Cortex of kidney (tissue), 1 donor: ENCODE measurements around the gene CLECL1.
"Not testable (repeated sequence)": the region's sequence is repeated elsewhere in the genome, so short reads cannot be mapped to it uniquely, and the experiment has no call there.

Experiments
- DNase-seq: peaks from one replicate; lab custom pipeline; 2025; lab: John Stamatoyannopoulos, UW

Gene CLECL1

DNA sequence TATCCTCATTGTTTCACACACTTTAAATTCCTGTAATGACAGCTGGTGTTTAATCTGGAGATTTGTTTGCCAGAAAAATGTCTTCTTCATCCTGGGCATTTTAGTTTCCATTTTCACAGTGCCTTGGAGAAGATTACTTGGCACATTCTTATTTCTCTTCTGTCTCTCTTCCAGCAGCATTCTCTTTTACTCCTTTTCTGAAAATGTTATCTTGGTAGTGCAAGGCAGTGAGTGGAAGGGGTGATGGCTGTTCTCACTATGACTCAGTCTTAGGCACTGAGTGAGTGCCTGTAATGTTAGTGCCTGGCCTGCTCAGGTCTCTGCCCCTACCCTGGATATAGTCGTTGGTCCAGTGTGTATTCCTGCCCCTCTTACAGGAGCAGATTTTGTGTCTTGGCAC, 13.1 kb downstream of the CLECL1 start:
- DNase-seq = no peak

DNA sequence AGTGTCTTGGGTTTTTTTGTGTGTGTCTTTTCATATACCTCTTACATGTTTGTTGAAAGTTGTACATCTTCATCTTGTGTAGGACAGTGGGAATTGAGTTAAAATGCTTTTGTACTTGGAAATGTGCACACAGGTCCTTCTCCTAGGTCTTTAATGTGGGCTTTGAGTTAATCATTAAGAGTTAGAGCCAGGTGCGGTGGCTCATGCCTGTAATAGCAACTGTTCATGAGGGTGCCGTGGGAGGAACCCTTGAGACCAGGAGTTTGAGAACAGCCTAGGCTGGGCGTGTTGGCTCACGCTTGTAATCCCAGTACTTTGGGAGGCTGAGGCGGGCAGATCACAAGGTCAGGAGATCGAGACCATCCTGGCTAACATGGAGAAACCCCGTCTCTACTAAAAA, 13.9 kb downstream of the CLECL1 start:
- no peak for DNase-seq

DNA sequence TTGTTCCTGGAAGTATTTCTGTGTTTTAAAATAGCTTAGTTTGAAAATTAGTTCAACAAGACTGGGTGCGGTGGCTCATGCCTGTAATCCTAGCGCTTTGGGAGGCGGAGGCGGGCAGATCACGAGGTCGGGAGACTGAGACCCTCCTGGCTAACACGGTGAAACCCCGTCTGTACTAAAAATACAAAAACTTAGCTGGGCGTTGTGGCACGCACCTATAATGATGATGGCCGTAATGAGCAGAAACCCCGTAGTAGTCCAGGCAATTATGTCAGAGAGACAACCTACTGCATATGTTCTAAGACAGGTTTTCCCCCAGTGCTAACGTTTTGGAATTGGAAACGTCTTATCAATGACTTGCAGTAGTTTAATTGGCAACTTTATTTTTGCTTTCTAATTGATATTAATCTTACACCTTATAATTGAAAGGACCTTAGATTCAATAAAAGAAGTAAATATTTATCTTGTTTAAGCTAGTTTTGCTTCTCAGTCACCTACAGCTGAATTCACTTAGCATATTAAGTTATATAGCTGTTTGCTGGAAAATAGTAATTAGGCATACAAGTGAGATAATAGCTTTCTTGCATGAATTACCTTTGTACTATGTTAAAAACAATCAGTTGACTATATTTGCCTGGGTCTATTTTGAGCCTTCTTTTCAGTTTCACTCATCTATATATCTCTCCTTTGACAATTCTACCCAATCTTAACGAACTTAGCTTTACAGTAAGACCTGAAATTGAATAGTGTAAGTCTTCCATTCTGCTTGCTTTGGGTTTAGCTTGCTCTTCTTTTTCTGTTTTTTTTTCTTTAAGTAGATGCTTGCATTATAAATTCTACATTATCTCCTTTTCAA, 15.6 kb downstream of the CLECL1 start:
- no peak for DNase-seq

DNA sequence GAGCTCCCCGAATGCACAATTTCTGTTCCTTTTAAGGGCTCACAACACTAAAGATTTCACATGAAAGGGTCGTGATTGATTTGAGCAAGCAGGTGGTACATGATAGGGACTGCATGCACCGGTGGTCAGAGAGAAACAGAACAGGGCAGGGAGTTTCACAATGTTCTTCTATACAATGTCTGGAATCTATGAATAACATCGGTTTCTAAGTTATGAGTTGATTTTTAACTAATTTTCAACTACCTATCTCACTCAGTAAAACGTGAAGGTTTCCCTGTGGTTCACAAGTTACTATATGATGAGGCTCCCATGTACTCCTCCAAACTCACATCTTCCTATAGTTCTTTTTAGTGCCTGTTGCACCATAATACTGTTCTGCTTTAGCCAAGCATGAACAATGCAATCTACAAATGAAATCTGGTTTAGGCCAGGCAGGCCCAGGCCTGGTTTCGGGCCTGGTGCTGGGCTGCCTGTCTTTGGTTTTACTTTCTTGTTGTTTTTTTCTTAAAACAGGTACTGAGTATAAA, 19.8 kb downstream of the CLECL1 start:
- DNase-seq = not testable (repeated sequence)

DNA sequence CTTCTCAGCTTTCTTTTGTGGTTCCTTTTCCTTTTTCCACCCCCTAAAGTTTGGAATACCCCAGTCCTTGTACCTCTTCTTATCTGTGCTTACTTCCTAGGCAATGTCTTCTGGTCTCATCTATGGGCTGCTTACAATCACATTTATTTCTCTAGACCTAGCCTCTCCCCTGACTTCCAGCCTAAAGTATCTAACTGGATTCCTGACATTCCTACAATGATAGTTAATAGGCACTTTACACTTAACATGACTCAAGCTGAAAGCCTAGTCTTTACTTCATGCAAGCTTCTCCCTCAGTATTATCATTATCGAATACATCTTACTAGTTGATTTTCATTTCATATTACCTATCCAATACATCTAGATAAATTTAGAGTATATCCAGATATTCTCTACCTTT, 21.2 kb downstream of the CLECL1 start:
- no peak for DNase-seq

DNA sequence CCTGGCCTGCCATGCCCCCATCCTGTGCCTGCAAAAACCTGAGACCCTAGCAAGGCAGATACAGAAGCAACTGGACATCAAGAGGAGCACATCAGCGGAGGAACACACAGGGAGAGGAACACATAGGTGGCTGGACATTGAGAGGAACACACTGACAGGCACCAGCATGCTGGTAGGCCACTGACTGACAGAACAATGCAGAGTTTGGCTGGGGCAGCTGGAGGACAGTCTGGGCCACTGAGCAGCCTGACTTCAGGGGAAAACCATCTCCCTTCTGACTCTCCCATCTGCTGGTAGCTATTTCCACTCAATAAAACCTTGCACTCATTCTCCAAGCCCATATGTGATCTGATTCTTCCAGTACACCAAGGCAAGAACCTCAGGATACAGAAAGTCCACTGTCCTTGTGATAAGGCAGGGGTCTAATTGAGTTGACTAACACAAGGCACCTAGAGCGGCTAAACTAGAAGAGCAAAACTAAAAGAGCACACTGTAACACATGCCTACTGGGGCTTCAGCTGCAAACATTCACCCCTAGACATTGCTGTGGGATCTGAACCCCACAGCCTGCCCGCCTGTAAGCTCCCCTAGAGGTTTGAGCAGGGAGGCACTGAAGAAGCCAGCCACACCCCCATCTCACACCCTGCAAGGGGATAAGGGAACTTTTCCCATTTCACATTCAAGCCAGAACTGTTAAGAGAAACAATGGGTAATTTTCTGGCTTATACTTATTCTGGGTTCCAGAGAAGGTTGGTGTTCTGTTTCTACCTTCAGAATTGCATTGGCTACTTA, 22.1 kb downstream of the CLECL1 start:
- DNase-seq = no peak

DNA sequence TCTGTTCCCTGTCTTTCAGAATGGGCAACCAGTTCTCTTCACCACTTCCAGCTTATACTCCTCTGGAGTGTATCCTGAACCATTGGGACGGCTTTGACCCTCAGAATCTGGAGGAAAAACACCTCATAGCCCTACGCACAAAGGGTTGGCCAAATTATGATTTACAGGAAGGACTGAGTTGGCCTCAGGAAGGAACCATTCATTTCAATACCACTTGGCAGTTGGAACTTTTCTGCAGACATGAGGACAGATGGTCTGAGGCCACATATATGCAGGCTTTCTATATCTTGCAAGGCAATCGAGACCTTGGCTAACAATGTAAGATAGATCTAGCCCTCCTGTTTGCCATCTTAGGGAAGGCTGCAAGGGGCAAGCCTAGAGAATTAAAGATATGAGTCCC, 24.0 kb downstream of the CLECL1 start:
- DNase-seq = no peak

DNA sequence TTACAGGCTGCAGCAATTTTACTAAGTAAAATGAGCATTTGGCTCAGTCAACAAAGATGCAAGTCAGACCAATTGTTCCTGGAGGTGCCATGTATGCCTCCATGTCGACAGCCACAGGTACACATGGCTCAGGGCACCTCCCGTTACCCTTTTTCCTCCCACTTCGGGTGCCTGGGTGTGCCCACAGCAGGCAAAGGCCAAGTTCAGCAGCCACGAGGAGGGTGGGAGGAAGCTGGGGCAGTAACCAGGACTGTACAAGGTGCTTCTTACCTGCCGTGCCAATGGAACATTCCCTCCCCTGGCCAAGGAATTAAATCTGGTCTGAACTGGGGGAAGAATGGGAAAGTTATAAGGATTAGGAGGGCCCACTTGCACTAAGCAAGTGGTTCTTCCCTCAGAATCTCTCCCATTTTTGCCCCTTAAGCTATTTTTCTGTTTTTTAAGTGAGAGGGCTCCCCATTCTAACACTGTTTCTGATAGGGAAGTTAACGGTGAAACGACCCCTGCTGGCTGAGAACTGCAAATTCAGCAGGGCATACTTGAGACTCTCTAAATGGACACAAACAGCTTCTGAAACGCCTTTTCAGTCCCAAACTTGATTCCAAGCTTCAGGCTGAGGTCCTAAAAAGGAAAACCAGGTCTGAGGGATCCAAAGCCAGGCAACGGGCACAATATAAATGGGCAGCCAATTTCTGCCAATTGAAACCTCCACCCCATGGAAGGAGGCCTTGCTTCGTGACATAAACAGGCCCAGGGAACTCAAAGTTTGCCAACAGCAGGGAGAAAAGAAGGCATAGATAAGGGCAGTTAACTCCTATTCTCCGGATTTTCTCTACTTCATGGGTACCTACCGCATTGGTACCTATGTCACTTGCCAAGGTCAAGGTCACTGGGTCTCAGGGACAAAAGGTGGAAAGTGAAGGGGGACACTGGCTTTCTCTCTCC, 24.8 kb downstream of the CLECL1 start:
- no peak for DNase-seq

DNA sequence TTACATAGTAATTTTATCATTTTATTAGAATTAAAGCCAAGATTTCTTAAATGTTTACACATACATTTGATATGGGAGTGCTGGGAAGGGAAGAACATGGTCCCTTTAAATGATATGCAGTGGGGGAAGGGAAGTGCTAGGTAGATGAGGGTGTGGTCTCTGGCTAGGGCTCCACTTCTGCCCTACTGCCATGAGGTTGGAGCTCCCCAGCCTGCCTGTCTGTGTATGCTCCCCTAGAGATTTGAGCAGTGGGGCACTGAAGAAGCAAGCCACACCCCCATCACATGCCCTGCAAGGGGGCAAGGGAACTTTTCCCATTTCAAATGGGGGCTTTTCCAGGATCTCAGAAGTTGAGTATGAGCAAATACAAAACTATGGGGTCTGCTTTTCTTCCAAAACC, 25.5 kb downstream of the CLECL1 start:
- DNase-seq = no peak

DNA sequence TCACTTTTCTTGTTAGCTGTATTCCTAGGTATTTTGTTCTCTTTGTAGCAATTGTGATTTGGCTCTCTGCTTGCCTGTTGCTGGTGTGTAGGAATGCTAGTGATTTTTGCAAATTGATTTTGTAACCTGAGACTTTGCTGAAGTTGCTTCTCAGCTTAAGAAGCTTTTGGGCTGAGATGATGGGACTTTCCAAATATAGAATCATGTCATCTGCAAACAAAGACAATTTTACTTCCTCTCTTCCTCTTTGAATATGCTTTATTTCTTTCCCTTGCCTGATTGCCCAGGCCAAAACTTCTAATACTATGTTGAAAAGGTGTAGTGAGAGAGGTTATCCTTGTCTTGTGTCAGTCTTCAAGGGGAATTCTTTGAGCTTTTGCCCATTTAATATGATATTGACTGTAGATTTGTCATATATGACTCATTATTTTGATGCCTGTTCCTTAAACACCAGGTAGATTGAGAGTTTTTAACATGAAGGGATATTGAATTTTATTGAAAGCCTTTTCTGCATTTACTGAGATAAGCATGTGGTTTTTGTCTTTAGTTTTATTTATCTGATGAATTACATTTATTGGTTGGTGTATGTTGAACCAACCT, 26.7 kb downstream of the CLECL1 start:
- no peak for DNase-seq

DNA sequence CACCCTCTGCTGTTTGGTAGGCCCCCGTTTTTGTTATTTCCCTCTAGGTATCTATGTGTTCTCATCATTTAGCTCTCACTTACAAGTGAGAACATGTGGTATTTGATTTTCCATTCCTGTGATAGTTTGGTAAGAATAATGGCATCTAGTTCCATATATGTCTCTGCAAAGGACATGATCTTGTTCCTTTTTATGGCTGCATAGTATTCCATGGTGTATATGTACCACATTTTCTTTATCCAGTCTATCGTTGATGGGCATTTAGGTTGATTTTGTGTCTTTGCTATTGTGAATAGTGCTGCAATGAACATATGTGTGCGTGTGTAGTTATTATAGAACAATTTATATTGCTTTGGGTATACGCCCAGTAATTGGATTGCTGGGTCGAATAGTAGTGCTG, 28.3 kb downstream of the CLECL1 start:
- not testable (repeated sequence) for DNase-seq

DNA sequence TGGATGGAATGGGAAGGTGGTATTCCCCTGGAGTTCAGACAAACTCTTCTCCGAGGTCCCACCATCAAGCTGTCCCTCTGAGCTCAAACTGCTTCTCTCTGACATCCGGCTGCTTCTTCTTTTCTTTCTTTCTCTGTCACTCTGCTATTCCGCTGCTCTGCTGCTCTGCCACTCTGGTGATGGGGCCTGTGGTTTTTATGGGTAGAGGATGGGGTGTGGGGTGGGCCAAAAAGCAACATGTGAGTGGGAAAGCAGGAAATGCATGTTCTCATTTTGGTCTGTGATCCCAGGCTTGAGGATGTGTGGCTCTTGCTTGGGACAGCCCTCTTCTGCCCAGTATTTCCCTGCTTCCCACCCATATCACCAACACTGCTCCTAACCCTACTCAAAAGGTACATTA, 30.6 kb downstream of the CLECL1 start:
- DNase-seq = no peak

DNA sequence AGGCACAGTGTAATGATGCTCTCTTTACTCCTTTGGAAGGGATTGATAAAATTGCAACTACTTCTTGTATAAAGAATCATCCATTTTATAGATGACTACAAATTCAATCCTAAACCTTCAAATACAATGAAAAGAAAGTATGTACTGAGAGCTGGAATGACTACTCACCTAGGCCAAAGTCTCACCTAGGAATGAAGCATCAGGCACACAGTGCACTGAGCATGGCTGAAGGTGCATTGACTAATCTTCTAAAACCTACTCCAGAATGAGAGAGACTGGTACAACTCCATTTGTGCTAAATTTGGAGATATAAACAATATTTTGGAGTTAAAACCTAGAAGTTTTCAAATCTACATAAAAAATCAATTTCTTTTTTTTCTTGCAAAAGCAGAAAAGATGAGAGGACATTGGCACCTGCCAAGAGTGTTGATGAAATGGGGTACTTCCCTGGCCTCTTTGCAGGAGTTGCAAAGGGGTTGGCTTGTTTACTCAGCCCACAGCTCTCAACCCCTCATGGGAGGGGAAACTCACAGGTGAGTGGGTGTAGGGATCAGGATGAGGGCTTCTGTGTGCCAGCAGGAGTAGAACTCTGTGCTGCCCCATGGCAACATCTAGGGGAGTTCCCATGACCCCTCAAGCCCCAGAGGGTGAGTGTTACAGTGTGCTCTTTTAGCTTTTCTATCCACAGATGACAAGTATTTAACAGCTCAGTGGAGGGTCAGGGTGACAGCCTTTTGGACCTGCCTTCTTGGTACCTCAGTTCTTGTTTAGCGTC, 31.3 kb downstream of the CLECL1 start:
- no peak for DNase-seq

DNA sequence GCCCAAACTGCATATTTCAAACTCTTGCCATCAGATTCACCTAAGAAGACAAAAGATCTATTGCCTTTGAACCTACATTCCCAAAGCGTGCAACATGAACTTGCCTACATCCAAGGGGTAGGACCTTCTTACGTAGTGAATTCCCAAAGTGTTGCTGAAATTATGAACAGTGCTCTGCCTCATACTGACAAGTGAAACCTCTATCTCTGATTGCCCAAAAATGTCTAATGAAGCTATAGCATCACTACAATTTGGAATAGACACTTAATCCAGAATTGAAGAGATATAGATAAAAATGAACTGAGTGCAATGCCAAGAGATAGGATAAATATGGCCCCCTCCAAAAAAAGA, 32.3 kb downstream of the CLECL1 start:
- no peak for DNase-seq

DNA sequence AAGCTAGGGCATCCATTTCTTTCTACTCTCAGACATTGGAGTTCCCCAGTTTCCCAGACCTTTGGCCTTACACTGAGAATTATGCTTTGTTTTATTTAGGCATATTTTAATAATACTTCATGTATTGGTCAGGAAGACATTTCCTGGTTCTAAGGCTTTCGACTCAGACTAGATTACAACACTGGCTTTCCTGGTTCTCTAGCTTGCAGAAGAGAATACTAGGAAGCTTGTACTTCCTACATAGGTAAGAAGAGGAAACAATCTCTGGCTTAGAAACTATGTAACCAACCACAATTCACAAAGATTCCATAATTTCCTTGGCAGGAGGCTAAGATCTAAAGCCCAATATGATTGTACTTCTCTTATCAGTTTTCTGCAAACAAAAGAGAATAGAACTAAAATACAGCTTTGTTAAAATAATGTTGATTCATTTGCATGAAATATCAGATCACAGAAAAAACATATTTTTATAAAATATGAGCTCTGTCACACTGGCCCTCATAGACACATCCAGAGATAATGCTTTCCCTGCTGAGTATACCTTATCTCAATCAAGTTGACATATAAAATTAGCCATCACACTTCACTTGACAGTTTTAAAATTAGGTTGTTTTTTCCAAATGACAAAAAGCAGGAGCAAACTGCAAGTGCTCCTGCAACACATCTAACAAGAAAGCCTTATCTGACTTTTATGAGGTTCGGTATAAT, 32.8 kb downstream of the CLECL1 start:
- no peak for DNase-seq

DNA sequence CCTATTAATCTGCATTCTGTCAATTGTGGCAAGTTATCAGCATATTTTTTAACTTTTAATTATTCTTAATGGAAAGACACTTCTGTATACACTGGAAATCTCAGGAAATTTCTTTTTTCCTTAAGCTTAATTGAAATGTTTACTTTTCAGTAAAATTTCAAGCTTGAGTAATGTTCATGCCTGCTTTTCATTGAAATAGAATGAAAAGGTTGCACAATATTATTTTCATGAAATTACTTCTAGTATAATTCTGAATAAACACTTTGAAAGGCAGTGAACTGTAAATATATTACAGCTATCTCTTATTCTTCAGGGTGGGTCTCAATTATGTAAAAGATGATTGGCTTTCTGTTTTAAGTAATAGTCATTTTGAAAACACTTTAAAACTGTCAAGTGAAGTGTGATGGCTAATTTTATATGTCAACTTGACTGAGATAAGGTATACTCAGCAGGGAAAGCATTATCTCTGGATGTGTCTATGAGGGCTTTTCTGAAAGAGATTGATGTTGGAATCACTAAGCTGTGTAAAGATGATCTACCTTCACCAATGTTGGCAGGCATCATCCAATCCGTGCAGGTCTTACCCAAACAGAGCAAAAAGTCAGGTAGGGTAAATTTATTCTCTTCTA, 33.5 kb downstream of the CLECL1 start:
- DNase-seq = no peak

DNA sequence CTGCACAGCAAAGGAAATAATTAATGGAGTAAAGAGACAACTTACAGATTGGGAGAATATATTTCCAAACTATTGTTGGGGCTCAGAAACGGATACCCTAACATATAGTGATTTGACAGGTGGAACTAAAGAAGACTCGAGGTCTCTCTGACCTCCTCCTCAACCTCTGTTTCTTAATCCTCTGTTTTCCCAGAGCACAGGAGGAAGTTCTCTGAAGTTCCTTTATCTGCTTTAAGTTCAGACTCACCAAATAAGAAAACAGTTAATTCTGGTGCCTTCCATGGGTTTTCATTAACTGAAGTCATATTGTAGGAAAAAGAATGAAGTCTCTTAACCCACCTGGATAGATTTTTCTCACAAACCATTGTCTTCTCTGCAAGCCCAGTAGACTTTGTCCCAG, 34.2 kb downstream of the CLECL1 start:
- DNase-seq = no peak

DNA sequence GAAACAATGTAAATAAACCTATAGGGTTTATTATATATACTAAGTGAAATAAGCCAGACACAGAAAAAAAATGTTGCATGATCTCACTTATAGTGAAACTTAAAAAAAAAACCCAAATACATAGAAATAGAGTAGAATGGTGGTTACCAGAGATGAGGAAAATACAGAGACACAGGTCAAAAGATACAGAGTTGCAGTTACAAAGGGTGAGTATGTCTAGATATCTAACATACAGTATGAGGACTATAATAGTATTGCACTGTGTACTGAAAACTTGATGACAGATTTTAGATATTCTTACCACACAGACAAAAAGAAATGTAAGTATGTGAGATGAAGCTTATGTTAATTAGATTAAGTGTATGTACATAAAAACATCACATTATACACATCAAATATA, 35.3 kb downstream of the CLECL1 start:
- no peak for DNase-seq

DNA sequence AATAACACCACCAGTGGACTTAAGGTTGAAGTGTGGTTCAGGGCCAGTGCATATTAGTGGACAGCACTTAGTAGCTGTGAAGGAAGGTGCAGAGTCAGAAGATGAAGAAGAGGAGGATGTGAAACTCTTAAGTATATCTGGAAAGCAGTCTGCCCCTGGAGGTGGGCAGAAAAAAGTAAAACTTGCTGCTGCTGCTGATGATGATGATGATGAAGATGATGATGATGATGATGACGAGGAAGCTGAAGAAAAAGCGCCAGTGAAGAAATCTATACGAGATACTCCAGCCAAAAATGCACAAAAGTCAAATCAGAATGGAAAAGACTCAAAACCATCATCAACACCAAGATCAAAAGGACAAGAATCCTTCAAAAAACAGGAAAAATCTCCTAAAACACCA, 37.2 kb downstream of the CLECL1 start:
- not testable (repeated sequence) for DNase-seq

DNA sequence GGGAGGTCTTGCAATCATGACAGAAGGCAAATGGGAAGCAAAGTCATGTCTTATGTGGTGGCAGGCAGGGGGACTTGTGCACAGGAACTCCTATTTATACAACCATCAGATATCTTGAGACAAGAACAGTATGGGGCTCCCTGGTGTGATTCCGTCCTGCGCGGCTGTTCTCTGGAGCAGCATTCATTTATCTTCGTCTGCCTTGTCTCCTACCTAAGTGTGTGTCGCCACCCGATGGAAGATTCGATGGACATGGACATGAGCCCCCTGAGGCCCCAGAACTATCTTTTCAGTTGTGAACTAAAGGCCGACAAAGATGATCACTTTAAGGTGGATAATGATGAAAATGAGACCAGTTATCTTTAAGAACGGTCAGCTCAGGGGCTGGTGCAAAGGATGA, 37.7 kb downstream of the CLECL1 start:
- DNase-seq = not testable (repeated sequence)
